Bronchial epithelial cell (primary cell): ENCODE data around the gene CD300A. TPM values are rescaled to one million over a fixed set of nuclear protein-coding genes. Genes with fewer than 3 reads are reported as not detected.

ENCODE experiments used
- DNase-seq: peaks from one replicate; pipeline ENCODE4 v3.0.0-alpha.2; 2010; ENCODE audit warnings: low read depth
- FAIRE-seq: peaks from 2 replicates; lab custom pipeline; 2011; peaks lifted over from hg19 to GRCh38; lab: Jason Lieb, UNC
- H3K27me3 ChIP-seq: 2 replicates; pipeline ENCODE4 v1.5.1; 2011; ENCODE audit warnings: low read length; ENCODE audit not compliant: control insufficient read depth, insufficient read depth
- H3K36me3 ChIP-seq: 2 replicates; pipeline ENCODE4 v1.5.1; 2011; ENCODE audit warnings: low read length; ENCODE audit not compliant: control insufficient read depth, insufficient read depth
- H3K4me3 ChIP-seq: 2 replicates; pipeline ENCODE4 v1.5.1; 2011; ENCODE audit warnings: mild to moderate bottlenecking, low read depth, low read length, control low read depth
- total RNA-seq: library from RNA; depleted of rRNA; stranded (reverse); fragments of >200 nt; gene quantifications from 2 replicates; pipeline ENCODE4 v1.2.1, GENCODE V29; 2014
- TF ChIP-seq, protein P1 (sequence below): IDR thresholded peaks from 2 replicates; pipeline ENCODE4 v1.5.1; 2011; ENCODE audit warnings: mild to moderate bottlenecking, moderate library complexity, low read length, control low read depth, inconsistent platforms; ENCODE audit not compliant: insufficient read depth, severe bottlenecking

CD300A gene
- not detected in 2 replicates for total RNA-seq

- H3K4me3 ChIP-seq, result no peak within 1 kb of the TSS
- peaks cover 3% of the 10 kb centered on the region for H3K27me3 ChIP-seq
- FAIRE-seq, result no peak
- no peaks in the 10 kb centered on the region for H3K36me3 ChIP-seq
- TF ChIP-seq, protein P1, sequence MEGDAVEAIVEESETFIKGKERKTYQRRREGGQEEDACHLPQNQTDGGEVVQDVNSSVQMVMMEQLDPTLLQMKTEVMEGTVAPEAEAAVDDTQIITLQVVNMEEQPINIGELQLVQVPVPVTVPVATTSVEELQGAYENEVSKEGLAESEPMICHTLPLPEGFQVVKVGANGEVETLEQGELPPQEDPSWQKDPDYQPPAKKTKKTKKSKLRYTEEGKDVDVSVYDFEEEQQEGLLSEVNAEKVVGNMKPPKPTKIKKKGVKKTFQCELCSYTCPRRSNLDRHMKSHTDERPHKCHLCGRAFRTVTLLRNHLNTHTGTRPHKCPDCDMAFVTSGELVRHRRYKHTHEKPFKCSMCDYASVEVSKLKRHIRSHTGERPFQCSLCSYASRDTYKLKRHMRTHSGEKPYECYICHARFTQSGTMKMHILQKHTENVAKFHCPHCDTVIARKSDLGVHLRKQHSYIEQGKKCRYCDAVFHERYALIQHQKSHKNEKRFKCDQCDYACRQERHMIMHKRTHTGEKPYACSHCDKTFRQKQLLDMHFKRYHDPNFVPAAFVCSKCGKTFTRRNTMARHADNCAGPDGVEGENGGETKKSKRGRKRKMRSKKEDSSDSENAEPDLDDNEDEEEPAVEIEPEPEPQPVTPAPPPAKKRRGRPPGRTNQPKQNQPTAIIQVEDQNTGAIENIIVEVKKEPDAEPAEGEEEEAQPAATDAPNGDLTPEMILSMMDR, result no peak
- DNase-seq, result no peak
Observed at GRCh38 chr17:74466111-74466827, at the start of gene CD300A. TSS of gene CD300A (plus strand) at chr17:74466634. CDS start at chr17:74466704, 70 bp downstream.

- FAIRE-seq (peak; percentile 36), DNase-seq (peak; percentile 89)
- no peaks in the 10 kb centered on the region for H3K27me3 ChIP-seq
- TF ChIP-seq, protein P1, result no peak
- H3K4me3 ChIP-seq, result no peak overlapping the region
- H3K36me3 ChIP-seq, result no peaks in the 10 kb centered on the region
Observed at GRCh38 chr17:74417178-74418045, 49.0 kb upstream of the CD300A start.

DNA sequence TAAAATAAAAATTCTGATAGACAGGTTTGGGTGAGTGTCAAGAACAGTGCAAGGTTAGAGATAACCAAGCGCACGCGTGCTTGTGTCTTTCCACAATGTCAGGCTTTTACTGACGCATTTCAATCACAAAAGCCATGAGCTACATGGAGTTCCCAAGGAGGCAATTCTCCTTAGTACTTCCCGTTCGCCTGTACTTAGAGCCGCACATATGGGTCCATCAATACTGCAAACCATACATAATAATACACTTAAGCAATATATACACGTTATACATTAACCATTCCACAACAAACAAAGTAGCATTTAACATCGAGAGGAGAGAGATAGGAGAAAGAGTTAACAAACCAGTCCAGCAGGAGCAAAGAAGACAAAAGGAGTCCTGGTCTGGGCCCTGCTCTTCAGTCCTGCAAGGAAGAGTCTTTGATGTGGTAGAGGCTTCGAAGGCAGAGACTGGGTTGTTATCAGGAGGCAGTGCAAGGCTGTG is 46.5 kb upstream of the CD300A start:
- no peak overlapping the region for H3K4me3 ChIP-seq
- no peak for DNase-seq
- H3K27me3 ChIP-seq, result no peaks in the 10 kb centered on the region
- no peaks in the 10 kb centered on the region for H3K36me3 ChIP-seq
- FAIRE-seq, result no peak
- TF ChIP-seq, protein P1, result no peak

DNA sequence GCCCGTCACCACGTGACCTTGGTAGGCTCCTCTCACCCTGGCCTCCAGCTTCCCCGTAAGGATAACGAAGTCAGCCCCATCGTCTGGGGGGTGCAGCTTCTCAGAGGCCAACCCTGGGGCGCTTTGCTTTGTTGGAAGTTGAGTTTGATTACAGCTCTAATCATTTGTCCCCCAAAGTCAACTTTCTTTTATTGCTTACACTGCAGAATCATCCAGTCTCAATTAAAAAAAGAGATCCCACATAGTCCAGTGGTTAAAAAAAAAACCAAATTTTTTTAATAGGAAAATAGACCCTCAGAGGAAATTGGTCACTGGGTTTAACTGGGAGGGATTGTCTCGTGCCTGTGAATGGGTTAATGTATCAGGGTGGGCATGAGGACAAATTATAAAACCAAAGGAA is 42.3 kb upstream of the CD300A start:
- TF ChIP-seq, protein P1, result no peak
- no peaks in the 10 kb centered on the region for H3K36me3 ChIP-seq
- no peaks in the 10 kb centered on the region for H3K27me3 ChIP-seq
- FAIRE-seq (no peak), DNase-seq (no peak)
- no peak overlapping the region for H3K4me3 ChIP-seq

- FAIRE-seq, result no peak
- TF ChIP-seq, protein P1, result no peak
- Histone ChIP-seq H3K27me3 (no peaks in the 10 kb centered on the region), H3K36me3 (no peaks in the 10 kb centered on the region), H3K4me3 (no peak overlapping the region)
- no peak for DNase-seq
Observed at GRCh38 chr17:74424657-74425056, 41.8 kb upstream of the CD300A start.
